Natural killer cell treated with Interleukin-12 subunit alpha and Interleukin-12 subunit beta and Interleukin-15 and Interleukin-18, amount 100 ng/mL, for 72 hours (primary cell): ENCODE data around the gene KRTAP10-2. TPM values are rescaled to one million over a fixed set of nuclear protein-coding genes. Genes with fewer than 3 reads are reported as not detected.

Experiments used
- total RNA-seq, 2 donors: library from RNA; stranded (reverse); gene quantifications; one replicate each; pipeline ENCODE4 v1.2.3, GENCODE V29; 2022

KRTAP10-2 gene
- total RNA-seq, 2 donors from 2014 or later = not detected

Other genes with a start within 250 kb of the KRTAP10-2 start
- gene CFAP410, start 212.1 kb downstream of the KRTAP10-2 start, total RNA-seq = 10 to 100 TPM; 19.6 to 28.4 TPM
- gene TRPM2, start 197.9 kb downstream of the KRTAP10-2 start, total RNA-seq = 10 to 100 TPM; 14.7 to 15.8 TPM
- under 1 TPM; 0.45 to 0.88 TPM for gene LRRC3, start 96.0 kb downstream of the KRTAP10-2 start, total RNA-seq
- not detected for gene KRTAP10-1, start 11.3 kb downstream of the KRTAP10-2 start, total RNA-seq
- not detected for gene KRTAP10-3, start 7.3 kb upstream of the KRTAP10-2 start, total RNA-seq
- gene KRTAP10-4, start 22.2 kb upstream of the KRTAP10-2 start, total RNA-seq = not detected
- gene KRTAP10-5, start 29.1 kb upstream of the KRTAP10-2 start, total RNA-seq = not detected
- gene KRTAP10-6, start 41.0 kb upstream of the KRTAP10-2 start, total RNA-seq = not detected
- gene KRTAP10-7, start 49.1 kb upstream of the KRTAP10-2 start, total RNA-seq = not detected
- not detected for gene KRTAP10-8, start 60.6 kb upstream of the KRTAP10-2 start, total RNA-seq
- gene KRTAP10-9, start 75.6 kb upstream of the KRTAP10-2 start, total RNA-seq = not detected
- not detected for gene KRTAP10-10, start 85.9 kb upstream of the KRTAP10-2 start, total RNA-seq
- gene KRTAP10-11, start 94.9 kb upstream of the KRTAP10-2 start, total RNA-seq = not detected
- gene KRTAP12-4, start 103.2 kb upstream of the KRTAP10-2 start, total RNA-seq = not detected
- not detected for gene KRTAP12-3, start 106.4 kb upstream of the KRTAP10-2 start, total RNA-seq
- not detected for gene KRTAP12-2, start 115.4 kb upstream of the KRTAP10-2 start, total RNA-seq
- gene KRTAP12-1, start 130.7 kb upstream of the KRTAP10-2 start, total RNA-seq = not detected
- not detected for gene KRTAP10-12, start 145.7 kb upstream of the KRTAP10-2 start, total RNA-seq
- gene TSPEAR, start 160.1 kb upstream of the KRTAP10-2 start, total RNA-seq = not detected